ENCODE results near the gene ULK4. TPM values are rescaled to one million over a fixed set of nuclear protein-coding genes. Genes with fewer than 3 reads are reported as not detected.

ULK4 gene
- total RNA-seq, 1 experiment from 2014 or later = 14.3 TPM

- intact Hi-C loops (cut with micrococcal nuclease; ENCODE audit: unreplicated experiment) = no loop called here
- no peaks in the 10 kb centered on the region for H3K27me3 ChIP-seq (ENCODE audit: control insufficient read depth, insufficient read depth, low read length)
- ATAC-seq (no peak), DNase-seq (ENCODE audit: low read depth, low spot score) (no peak)
- no peaks in the 10 kb centered on the region for H3K9me3 ChIP-seq (ENCODE audit: control insufficient read depth, insufficient read depth, low read depth, low read length)
- CTCF ChIA-PET = interaction anchor here (0.6 to 0.7 kb wide), 2 partner anchors 17 to 271 kb away, joined by 3 read pairs; no protein-coding TSS in a partner anchor
- no peaks in the 10 kb centered on the region for H3K36me3 ChIP-seq (ENCODE audit: control insufficient read depth, insufficient read depth, low read length)
- TF ChIP-seq, protein P1, sequence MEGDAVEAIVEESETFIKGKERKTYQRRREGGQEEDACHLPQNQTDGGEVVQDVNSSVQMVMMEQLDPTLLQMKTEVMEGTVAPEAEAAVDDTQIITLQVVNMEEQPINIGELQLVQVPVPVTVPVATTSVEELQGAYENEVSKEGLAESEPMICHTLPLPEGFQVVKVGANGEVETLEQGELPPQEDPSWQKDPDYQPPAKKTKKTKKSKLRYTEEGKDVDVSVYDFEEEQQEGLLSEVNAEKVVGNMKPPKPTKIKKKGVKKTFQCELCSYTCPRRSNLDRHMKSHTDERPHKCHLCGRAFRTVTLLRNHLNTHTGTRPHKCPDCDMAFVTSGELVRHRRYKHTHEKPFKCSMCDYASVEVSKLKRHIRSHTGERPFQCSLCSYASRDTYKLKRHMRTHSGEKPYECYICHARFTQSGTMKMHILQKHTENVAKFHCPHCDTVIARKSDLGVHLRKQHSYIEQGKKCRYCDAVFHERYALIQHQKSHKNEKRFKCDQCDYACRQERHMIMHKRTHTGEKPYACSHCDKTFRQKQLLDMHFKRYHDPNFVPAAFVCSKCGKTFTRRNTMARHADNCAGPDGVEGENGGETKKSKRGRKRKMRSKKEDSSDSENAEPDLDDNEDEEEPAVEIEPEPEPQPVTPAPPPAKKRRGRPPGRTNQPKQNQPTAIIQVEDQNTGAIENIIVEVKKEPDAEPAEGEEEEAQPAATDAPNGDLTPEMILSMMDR (IDR thresholded peaks at IDR 0.05) = no peak
- TF ChIP-seq TCF7L2 (IDR thresholded peaks at IDR 0.05; ENCODE audit: low read depth, low read length) (no peak), SIN3A (IDR thresholded peaks at IDR 0.05; ENCODE audit: borderline replicate concordance, insufficient read depth, low read depth, low read length) (no peak), POLR2AphosphoS5 (IDR thresholded peaks at IDR 0.05; ENCODE audit: low read depth, low read length) (no peak)
- TF ChIP-seq, protein P2, sequence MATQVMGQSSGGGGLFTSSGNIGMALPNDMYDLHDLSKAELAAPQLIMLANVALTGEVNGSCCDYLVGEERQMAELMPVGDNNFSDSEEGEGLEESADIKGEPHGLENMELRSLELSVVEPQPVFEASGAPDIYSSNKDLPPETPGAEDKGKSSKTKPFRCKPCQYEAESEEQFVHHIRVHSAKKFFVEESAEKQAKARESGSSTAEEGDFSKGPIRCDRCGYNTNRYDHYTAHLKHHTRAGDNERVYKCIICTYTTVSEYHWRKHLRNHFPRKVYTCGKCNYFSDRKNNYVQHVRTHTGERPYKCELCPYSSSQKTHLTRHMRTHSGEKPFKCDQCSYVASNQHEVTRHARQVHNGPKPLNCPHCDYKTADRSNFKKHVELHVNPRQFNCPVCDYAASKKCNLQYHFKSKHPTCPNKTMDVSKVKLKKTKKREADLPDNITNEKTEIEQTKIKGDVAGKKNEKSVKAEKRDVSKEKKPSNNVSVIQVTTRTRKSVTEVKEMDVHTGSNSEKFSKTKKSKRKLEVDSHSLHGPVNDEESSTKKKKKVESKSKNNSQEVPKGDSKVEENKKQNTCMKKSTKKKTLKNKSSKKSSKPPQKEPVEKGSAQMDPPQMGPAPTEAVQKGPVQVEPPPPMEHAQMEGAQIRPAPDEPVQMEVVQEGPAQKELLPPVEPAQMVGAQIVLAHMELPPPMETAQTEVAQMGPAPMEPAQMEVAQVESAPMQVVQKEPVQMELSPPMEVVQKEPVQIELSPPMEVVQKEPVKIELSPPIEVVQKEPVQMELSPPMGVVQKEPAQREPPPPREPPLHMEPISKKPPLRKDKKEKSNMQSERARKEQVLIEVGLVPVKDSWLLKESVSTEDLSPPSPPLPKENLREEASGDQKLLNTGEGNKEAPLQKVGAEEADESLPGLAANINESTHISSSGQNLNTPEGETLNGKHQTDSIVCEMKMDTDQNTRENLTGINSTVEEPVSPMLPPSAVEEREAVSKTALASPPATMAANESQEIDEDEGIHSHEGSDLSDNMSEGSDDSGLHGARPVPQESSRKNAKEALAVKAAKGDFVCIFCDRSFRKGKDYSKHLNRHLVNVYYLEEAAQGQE (IDR thresholded peaks at IDR 0.05; ENCODE audit: insufficient read depth in 1 of 2, low read depth in 2 of 2, low read length in 1 of 2) = no peak
- no peaks in the 10 kb centered on the region for H3K4me1 ChIP-seq (ENCODE audit: control insufficient read depth, insufficient read depth, low read length)
- POLR2A ChIA-PET = no interaction called here
- in situ Hi-C loops (cut with HindIII; ENCODE audit: low pct_unique_long_range_greater_than_20kb, low sequenced_read_pairs) = no loop called here
- H3K27ac ChIP-seq (ENCODE audit: low read length) = no peak overlapping the region
- no TSS peak for BruUV-seq (replicated peaks)
- H3K4me3 ChIP-seq (ENCODE audit: low read depth in 2 of 2, low read length in 2 of 2) = no peak overlapping the region
Measured at GRCh38 chr3:41578798-41579197, 383.1 kb downstream of the ULK4 start.

DNA sequence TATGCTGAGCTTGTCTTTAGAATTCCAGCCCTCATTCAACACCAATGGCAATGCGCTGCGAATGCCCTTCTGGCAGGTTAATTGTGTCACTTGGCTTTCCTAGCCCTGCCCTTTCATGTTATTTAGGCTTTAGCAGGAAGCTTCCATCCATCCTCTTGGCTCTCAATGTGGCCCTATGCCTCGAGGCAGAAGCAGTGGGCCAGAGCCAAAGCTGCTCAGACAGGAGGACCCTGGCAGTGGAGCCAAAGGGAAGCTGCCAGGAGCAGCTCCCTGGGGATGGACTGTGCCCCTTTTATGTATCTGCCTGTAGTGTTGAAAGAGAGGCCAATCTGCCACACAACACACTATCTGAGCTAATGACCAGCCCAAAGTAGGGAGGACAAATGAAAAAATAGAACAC, 386.2 kb downstream of the ULK4 start:
- ChIA-PET POLR2A (interaction anchor here (0.6 kb wide), 1 partner anchor 474 kb away, joined by 3 read pairs; no protein-coding TSS in a partner anchor), CTCF (interaction anchor here (0.7 kb wide), 1 partner anchor 574 kb away, joined by 3 read pairs; no protein-coding TSS in a partner anchor)
- in situ Hi-C loops (cut with HindIII; ENCODE audit: low pct_unique_long_range_greater_than_20kb, low sequenced_read_pairs) (no loop called here), intact Hi-C loops (cut with micrococcal nuclease; ENCODE audit: unreplicated experiment) (no loop called here)
- ATAC-seq = no peak
- Histone ChIP-seq H3K9me3 (ENCODE audit: control insufficient read depth, insufficient read depth, low read depth, low read length) (no peaks in the 10 kb centered on the region), H3K4me1 (ENCODE audit: control insufficient read depth, insufficient read depth, low read length) (no peaks in the 10 kb centered on the region), H3K27ac (ENCODE audit: low read length) (no peak overlapping the region), H3K36me3 (ENCODE audit: control insufficient read depth, insufficient read depth, low read length) (no peaks in the 10 kb centered on the region), H3K27me3 (ENCODE audit: control insufficient read depth, insufficient read depth, low read length) (no peaks in the 10 kb centered on the region), H3K4me3 (ENCODE audit: low read depth in 2 of 2, low read length in 2 of 2) (no peak overlapping the region)
- TF ChIP-seq TCF7L2 (IDR thresholded peaks at IDR 0.05; ENCODE audit: low read depth, low read length) = no peak
- no peak for TF ChIP-seq POLR2AphosphoS5 (IDR thresholded peaks at IDR 0.05; ENCODE audit: low read depth, low read length)
- TF ChIP-seq SIN3A (IDR thresholded peaks at IDR 0.05; ENCODE audit: borderline replicate concordance, insufficient read depth, low read depth, low read length) = no peak
- TF ChIP-seq, protein P1 (IDR thresholded peaks at IDR 0.05) = no peak
- TF ChIP-seq, protein P2 (IDR thresholded peaks at IDR 0.05; ENCODE audit: insufficient read depth in 1 of 2, low read depth in 2 of 2, low read length in 1 of 2) = no peak
- BruUV-seq (replicated peaks) = no TSS peak
- no peak for DNase-seq (ENCODE audit: low read depth, low spot score)
